WI38 (cell line): ENCODE results near the gene C7orf33.
"Not testable (repeated sequence)": the region's sequence is repeated elsewhere in the genome, so short reads cannot be mapped to it uniquely, and the experiment has no call there.

ENCODE experiments used
- H3K4me3 ChIP-seq: 2 replicates; pipeline ENCODE4 v1.5.1; 2011; ENCODE audit warnings: low read depth, mild to moderate bottlenecking, control low read depth, low read length
- TF ChIP-seq, protein P1 (sequence below): IDR thresholded peaks from 2 replicates; pipeline ENCODE4 v1.5.1; 2012; ENCODE audit warnings: low read depth, mild to moderate bottlenecking, control low read depth, low read length

Gene C7orf33

GRCh38 chr7:148567524-148567923 lies 23.0 kb upstream of the C7orf33 start:
- TF ChIP-seq, protein P1, sequence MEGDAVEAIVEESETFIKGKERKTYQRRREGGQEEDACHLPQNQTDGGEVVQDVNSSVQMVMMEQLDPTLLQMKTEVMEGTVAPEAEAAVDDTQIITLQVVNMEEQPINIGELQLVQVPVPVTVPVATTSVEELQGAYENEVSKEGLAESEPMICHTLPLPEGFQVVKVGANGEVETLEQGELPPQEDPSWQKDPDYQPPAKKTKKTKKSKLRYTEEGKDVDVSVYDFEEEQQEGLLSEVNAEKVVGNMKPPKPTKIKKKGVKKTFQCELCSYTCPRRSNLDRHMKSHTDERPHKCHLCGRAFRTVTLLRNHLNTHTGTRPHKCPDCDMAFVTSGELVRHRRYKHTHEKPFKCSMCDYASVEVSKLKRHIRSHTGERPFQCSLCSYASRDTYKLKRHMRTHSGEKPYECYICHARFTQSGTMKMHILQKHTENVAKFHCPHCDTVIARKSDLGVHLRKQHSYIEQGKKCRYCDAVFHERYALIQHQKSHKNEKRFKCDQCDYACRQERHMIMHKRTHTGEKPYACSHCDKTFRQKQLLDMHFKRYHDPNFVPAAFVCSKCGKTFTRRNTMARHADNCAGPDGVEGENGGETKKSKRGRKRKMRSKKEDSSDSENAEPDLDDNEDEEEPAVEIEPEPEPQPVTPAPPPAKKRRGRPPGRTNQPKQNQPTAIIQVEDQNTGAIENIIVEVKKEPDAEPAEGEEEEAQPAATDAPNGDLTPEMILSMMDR = no peak
- no peak overlapping the region for H3K4me3 ChIP-seq

DNA sequence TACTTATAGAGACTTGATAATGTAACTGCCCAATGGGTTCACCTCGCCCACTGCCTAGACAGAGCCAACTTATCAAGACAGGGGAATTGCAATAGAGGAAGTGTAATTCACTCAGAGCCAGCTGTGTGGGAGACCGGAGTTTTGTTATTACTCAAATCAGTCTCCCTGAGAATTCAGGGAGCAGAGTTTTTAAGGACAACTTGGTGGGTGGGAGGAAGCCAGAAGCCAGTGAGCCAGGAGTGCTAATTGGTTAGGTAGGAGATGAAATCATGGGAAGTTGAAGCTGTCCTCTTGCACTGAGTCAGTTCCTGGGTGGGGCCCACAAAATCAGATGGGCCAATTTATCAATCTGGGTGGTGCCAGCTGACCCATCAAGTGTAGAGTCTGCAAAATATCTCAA lies 20.1 kb upstream of the C7orf33 start:
- no peak overlapping the region for H3K4me3 ChIP-seq
- TF ChIP-seq, protein P1 = no peak

DNA sequence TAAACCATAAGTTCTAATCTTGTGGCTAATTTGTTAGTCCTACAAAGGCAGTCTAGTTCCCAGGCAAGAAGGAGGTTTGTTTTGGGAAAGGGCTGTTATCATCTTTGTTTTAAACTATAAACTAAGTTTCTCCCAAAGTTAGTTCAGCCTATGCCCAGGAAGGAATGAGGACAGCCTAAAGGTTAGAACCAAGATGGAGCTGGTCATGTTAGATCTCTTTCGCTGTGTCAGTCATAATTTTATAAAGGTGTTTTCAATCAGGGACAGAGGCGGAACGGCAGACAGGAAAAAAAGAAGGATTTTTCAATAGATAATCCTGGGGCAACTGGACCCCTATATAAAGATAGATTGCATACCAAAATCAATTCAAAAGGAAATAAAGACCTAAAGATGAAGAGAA lies 19.6 kb upstream of the C7orf33 start:
- H3K4me3 ChIP-seq = not testable (repeated sequence)

DNA sequence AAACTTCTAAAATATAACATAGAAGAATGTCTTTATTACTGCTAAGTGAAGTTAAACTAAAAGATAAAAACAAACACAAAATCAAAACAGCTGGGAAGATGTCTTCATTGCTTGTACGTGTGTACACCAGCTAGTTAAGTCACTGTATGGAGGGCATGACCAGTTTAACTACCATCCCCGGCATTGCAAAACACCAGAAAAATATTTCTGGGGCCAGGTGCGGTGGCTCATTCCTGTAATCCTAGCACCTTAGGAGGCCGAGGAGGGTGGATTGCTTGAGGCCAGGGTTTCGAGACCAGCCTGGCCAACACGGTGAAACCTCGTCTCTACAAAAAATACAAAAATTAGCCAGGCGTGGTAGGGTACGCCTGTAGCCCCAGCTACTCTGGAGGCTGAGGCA lies 19.2 kb upstream of the C7orf33 start:
- H3K4me3 ChIP-seq = no peak overlapping the region
- TF ChIP-seq, protein P1 = no peak

- no peak overlapping the region for H3K4me3 ChIP-seq
- TF ChIP-seq, protein P1 = no peak
Observed at GRCh38 chr7:148572067-148572522, 18.5 kb upstream of the C7orf33 start.

- not testable (repeated sequence) for H3K4me3 ChIP-seq
Observed at GRCh38 chr7:148573581-148573980, 17.0 kb upstream of the C7orf33 start.

DNA sequence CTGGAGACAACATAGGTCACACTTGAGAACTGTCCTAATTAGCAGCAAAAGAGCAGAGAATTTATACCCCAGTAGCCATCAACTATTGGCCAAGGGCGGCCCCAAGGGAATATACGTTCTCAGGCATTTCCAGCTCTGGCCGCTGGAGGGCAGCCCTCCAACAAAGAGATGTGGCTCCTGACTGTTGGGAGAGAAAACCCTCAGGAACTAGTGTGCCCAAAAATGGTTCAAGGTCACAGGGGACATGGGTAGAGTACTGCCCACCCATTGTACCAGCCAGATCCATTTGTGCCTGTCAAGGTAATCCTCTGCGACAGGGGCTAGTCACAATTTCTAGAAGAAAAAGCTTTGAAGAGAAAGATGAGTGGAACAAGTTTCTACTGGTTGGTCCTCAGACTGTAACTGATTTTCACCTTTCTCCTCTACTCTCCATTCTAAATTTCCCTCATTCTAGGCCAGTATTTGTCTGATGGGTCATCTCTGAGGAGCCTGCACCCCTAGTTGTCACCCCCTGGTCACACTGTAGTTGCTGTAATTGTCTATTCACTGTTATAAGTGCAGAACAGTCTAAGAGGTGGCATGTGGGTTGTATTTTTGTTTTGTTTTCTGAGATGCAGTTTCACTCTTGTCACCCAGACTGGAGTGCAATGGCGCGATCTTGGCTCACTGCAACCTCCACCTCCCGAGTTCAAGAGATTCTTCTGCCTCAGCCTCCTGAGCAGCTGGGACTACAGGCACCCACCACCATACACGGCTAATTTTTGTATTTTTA lies 14.7 kb upstream of the C7orf33 start:
- H3K4me3 ChIP-seq = no peak overlapping the region
- TF ChIP-seq, protein P1 = peak; percentile 86

- TF ChIP-seq, protein P1 = no peak
- no peak overlapping the region for H3K4me3 ChIP-seq
Observed at GRCh38 chr7:148579366-148579765, 11.2 kb upstream of the C7orf33 start.
